Stimulated activated CD4-positive, alpha-beta T cell treated with anti-CD3 and anti-CD28 coated beads, Interleukin-15, amount 100 ng/mL, for 1 hour (primary cell): Measurements from ENCODE around the gene KCNJ12.
"Not testable (repeated sequence)": the region's sequence is repeated elsewhere in the genome, so short reads cannot be mapped to it uniquely, and the experiment has no call there.

Experiments
- DNase-seq, 2 donors: peaks; one replicate each; pipeline ENCODE4 v3.0.0-alpha.2; 2020; ENCODE audit warnings: low read depth in 1 of 2, low spot score in 1 of 2

Gene KCNJ12

DNA sequence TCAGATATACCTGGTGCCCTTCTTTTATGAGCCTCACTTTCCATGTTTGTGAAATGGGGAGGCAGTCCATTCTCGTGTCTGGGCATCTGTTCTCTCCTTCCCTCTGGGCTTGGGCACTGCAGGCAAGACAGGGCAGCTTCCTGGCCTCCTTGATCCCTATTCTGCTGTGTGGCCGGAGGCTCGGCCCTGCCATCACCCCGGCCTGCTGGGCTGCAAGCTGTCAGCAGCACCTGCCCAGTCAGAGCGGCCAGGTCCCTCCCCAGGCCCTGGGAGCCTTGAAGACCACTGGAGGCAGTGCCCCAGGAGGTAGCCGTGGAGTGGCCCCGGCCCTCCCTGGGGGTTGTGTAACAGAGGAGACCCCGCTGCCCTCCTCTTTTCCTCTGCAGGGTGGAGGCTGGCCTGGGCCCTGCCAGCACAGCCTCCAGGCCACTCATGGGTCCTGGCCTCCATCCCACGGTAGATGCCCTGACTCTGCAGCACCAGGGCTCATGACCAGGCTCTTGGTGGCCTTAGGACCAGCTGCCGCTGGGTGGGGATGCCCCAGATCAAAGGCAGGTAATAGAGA lies 9.2 kb downstream of the KCNJ12 start:
- no peak for DNase-seq

- no peak for DNase-seq
Measured at GRCh38 chr17:21387616-21388015, 11.5 kb downstream of the KCNJ12 start.

DNA sequence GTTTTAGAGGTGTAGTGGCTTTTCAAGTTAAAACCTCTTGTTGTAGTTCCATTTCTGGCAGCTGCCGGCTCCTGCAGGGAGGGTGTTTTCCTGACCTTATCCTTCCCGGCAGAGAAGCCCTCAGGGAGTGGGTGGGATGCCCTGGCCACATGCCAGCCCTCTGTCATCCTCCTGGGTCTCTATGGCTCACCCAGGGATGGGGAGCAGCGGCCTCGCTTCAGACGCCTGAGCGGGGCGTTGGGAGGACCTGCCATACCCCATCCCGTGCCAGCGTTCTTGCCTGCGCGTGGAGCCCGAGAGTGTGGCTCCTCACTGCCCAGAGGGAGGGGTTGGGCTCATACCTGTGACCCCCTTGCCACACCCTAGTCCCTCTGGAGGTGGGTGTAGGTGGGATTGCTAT lies 11.9 kb downstream of the KCNJ12 start:
- DNase-seq: no peak

GRCh38 chr17:21388944-21389343 lies 12.8 kb downstream of the KCNJ12 start:
- DNase-seq: no peak

DNA sequence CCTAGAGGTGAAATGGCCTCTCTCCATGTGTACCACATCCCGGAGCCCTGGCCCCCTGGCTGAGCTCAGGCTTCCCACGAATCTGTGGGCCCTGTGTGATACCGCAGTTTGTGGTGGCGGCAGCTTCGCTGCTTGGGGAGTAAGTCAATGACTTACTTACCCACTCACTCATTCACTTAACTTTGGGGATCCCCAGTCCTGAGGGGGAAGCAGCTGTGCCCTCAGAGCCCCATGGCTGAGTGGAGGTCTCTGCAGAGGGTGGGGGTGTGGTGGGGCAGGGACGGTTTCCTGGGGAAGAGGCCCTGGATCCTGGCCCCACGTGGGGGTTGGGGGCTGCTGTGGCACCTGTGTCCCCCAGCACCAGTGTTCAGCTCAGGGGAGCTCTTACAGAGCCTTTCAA lies 13.2 kb downstream of the KCNJ12 start:
- no peak for DNase-seq

- DNase-seq: no peak
Measured at GRCh38 chr17:21390294-21390693, 14.1 kb downstream of the KCNJ12 start.

DNA sequence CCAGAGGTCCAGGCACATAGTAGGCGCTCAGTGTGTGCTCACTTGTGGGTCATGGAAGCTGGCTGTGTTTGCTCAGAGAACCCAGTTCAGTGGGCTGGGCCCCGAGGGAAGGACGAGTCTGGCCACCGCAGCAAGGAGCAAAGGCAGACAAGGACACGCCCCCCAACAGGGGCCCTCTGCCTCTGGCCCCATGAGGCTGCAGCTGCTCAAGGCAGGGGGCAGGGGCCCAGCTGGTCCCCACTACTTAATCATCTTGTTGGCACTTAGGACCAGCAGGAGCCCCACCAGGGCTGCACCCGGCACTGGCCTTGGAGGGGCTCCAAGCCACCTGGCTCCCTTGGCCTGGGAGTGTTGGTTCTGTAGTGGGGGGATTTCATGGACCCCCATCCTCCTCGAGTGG lies 16.1 kb downstream of the KCNJ12 start:
- no peak for DNase-seq

- DNase-seq: no peak
Measured at GRCh38 chr17:21394265-21394664, 18.1 kb downstream of the KCNJ12 start.

DNA sequence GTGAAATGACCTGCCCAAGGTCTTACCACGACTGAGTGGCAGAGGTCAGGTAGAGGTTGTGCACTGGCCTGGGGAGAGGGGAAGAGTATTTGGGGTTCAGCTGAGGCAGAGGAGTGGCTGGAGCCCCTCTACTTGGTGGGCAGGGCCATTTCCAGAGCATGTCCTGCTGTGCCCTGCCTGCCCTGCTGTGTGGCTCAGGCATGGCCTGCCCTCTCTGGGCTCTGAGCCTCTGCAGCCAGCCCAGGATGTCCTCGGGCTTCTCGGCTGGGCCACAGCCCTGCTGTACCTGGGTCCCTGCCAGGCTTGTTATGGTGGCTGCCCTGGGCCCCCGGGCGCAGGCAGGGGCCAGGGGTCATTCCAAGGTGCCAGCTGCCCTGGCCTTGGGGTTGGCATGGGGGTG lies 19.6 kb downstream of the KCNJ12 start:
- no peak for DNase-seq

GRCh38 chr17:21396237-21396636 lies 20.1 kb downstream of the KCNJ12 start:
- DNase-seq: no peak

DNA sequence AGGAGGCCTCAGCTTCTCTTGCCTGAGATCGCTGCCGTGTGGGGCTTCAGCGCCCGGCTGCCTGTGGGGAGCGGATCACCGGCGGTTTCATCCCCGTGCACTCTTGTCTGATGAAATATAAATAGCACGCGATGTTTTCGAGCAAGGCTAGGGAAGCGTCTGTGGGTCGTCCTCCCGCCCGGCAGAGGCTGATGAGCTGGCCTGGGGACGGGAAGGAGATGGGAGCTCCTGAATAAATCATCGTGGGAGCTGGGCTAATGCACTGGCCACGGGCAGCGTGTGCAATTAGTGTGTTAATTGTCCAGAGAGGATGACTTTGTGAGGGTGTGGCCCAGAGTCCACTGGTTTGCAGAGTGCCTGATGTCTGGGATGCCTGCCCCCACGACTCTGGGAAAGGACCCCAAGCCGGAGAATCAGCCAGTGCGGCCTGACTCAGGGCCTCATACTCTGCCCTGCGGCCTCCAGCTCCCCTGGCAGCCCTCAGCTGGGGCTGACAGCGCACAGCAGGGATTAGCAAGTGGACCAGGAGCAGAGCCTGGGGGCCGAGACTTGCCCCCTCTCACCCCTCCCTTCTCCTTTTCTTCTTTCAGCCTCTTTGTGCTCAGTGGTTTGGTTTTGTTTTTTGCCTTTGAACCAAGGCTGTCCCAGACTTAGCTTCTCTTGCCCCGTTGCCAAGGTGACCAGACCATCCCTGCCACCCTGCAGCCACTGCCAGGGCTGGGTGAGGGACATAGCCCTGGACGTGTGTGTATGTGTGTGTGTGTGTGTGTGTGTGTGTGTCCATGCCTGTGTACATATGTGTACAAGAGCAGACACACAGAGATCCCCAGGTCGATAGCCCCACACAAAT lies 21.4 kb downstream of the KCNJ12 start:
- DNase-seq: no peak

- no peak for DNase-seq
Measured at GRCh38 chr17:21399474-21400186, 23.5 kb downstream of the KCNJ12 start.

DNA sequence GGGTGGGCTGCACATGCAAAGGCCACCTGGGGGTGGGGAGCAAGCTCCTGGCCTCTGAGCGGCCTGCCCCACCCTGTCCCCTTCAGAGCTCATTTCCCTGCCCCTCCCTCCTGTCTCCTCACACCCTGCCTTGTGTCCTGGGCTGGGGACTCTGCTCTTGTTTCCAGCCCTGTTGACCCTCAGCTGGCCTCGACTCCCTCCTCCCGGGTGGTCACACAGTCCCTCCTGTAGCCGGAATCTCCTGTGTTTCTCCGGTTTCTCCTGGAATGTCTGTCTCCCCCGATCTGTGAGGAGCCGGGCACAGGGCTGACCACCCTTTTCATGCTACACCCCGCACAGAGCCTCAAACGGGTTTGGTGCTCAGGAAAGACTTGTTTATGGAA lies 24.0 kb downstream of the KCNJ12 start:
- not testable (repeated sequence) for DNase-seq

GRCh38 chr17:21400816-21401593 lies 24.8 kb downstream of the KCNJ12 start:
- no peak for DNase-seq

DNA sequence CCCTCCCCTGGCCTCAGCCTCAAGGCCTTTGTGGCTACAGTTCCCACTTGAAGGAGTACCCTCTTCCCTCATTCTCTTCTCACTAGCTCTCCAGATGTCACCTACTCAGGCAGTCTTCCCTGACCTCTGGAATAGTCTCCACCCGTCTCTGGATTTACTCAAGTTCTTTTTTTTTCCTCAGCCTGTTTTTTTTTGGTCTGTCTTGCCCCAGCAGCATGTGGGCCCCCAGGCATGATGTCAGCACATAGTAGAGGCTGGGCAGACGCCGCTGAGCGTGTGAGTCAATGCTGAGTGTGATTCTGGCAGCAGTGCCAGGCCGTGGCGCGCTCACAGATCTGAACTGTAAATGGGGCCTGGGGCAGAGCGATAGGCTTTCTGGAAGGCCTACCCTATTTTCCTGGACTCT lies 26.0 kb downstream of the KCNJ12 start:
- DNase-seq: not testable (repeated sequence)

DNA sequence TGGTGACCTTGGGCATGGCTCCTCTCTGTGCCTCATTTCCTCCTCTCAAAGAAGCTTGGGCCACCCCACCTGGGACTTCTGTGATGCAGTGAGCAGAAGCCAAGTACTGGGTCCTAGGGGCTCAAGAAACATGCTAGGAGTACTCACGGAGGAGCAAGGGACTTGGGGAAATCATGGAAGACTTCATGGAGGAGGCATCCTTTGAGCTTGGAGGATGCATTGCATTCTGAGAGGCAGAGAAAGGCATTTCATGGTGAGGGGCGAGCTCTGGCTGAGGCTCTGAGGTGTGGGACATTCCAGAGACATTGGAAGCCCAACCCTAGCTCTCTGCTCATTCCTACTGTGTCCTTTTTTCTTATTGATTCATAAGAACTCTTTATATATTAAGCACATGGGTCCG lies 26.8 kb downstream of the KCNJ12 start:
- DNase-seq: not testable (repeated sequence)

DNA sequence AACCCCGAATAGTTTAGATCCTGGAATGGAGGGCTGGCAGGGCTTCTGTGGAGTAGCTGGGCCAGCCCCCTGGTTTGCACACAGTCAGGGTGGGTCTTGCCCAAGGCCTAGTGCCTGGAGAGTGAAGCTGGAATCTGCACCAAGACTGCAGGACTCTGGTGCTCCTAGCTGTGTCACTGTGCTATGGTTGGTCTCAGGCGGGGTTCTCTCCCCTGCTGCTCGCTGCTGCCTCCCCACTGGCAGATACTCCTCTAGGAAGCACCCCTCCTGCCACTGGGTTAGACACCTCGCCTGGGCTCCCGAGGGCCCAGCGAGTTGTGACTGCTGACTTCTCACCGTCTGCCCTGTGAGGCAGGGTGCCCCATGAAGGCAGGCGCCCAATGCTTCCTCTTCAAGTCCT lies 27.9 kb downstream of the KCNJ12 start:
- not testable (repeated sequence) for DNase-seq

DNA sequence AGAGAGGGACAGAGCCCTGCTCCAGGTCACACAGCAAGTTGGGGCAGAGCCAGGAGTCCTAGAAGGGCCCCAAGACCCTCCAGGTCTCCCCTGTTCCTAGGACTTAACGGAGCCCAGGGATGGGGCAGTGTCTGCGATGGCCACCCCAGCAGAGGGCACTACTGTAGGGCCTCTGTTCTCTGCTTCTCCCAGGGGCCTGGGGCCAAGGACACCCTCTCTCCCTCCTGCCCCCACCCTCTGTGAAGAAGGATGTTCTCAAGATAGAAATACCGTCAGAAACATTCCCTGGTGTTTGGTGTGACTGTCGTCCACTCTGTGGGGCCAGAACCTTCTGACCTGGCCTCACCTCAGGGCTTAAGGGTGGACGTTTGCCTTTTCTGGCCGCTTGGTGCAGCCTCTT lies 28.4 kb downstream of the KCNJ12 start:
- DNase-seq: not testable (repeated sequence)

DNA sequence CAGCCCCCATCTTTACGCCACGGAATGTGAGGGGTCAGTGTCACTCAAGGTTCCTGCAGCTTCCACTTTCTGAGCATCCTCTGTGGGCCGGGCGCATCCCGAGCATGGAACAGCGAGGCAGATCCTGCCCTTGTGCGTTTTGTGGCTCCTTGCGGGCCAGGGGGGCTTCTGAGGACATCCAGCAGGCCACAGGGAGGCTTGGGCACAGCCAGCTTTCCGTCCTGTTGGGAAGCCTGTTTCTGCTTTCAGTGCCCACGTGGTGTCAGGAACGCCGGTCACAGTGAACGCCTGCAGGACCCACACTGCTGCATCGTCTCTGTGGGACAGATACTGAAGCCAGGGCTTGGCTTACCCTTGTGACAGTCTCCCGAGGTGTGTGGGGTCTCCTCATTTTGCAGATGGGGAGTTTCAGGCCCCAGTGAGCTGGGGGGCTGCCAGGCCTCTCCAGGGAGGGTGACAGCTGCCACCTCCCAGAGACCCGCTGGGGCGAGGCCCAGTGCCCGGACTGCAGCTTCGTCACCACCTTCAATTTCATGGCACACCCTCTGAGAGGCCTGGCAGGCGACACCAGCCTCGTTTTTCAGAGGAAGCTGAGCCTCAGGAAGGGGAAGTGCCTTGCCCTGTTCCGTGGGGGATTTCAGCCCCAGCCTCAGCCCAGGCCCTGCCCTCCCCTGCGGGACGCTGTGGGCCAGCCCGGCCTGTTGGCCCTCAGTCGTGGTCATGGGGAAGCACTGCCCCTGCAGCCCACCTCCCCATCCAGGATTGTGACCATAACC lies 29.0 kb downstream of the KCNJ12 start:
- not testable (repeated sequence) for DNase-seq

DNA sequence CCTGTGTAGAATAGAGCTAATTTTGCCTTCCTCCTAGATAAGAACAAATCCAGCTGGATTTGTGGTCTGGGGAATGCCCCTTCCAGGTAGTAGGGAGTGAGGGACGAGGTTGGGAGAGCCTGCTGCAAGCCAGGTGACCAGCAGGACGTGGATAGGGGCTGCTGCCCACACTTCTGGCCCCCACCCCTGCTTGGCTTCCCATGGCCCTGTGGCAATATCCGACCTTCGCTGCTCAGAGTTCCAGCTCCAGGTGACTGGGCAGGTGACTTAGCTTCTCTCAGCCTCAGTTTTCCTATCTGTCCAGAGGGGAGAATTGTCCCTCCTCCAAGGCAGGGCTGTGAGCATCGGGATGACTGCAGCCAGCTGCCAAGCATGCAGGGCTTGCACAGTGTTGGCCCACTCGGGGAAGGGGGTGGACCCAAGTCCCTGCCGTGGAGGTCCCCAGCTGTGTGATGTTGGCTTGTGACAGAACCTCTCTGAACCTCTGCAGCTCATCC lies 29.8 kb downstream of the KCNJ12 start:
- not testable (repeated sequence) for DNase-seq
